ENCODE results near the gene ACKR3.

ACKR3 gene

DNA sequence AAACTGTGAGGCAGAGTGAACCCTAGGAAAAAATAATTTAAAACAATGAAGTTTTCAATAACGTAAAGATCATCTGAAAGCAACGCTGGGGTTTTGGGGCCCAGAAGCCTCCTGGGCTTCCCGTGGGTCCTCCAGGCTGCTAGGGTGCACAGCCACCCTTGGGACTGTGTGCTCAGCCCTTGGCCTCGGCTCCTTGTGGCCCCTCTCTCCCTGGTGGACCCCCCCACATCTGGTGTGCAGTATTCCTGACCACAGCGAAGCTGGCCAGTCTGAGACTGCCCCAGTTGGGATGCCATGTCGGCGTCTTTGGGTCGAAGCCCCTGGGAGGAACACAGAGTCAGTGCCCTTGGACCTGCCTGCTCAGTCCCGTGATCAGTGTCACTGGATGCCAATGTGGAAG lies 53.0 kb downstream of the ACKR3 start:
- no peak overlapping the region for H3K4me3 ChIP-seq (ENCODE audit: low read depth, low read length)
- DNase-seq (ENCODE audit: low read depth), result no peak

DNA sequence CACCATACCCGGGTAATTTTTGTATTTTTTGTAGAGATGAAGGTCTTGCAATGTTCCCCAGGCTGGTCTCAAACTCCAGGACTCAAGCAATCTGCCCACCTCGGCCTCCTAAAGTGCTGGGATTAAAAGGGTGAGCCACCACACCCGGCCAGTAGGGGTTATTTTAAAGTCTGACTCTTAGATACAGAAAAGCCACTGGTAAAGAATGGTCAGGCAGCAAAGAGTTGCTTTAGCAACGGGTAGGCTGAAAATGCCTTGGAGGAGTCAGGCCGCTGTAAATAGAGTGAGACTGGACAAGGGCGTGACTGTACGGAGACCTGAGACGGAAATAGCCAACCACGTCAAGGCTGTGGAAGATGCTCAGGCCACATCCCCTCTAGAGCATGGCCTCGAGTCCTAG lies 54.2 kb downstream of the ACKR3 start:
- DNase-seq (ENCODE audit: low read depth), result no peak

DNA sequence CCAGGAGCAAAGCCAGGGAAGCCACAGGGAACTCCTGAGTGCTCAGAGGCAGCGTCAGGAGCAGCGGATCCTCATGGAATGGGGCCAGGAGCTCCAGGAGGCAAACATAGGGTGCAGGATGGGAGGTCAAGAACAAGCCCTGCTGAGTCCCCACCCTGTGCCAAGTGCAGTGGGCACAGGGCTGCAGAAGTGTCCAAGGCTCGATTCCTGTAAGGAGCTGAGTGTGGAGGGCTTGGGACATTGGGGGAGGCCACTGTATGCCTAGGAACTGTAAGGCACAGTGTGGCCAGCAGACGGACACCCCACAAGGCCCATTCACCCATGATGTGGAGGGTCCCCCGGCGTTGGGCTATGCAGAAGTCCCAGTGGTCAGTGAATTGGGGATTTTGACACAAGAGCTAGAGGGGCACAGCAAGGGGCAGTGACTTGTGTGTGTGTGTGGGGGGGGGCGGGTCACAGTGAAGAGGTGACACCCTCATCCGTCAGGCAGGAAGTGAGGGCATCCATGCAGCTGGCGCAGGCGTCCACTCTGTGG lies 55.6 kb downstream of the ACKR3 start:
- DNase-seq (ENCODE audit: low read depth), result no peak
- H3K4me3 ChIP-seq (ENCODE audit: low read depth, low read length), result no peak overlapping the region

More for the DNA sequence above, 54.2 kb downstream of the ACKR3 start:
- H3K4me3 ChIP-seq (ENCODE audit: low read depth, low read length), result no peak overlapping the region

DNA sequence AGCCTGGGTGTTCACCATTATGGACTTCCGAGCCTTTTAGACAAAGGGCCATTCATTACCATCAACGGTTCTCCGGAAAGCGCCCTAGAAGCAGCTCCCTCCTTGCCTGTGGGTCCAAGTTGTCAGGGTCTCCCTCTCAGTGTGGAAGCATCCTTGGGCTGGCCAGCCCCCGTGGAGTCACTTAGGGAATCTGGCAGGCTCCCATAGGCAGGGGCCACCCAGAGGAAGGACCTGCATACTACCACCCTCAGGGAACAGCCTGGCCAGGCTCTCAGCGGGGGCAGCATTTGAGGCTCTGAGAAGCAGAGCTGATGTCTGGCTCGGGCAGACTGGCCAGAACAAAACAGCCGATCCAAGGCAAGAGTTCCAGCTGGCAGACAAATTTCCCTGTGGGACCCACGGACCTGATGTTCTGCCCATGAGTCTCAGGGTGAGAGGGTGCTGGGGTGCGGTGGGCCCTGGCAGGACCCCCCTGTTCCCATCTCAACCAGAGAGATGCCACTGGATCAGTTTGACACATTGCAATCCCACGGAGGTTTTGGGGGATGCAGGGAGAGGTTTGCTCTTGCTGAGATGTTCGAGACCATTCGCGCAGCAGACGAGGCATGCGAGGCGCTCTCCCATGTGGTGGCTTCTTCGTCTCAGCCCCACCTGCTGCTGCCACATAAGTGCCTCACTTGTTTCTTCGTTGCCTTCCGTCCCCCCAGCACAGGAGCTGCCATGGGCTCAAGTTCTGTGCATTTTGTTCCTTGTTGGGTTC lies 56.9 kb downstream of the ACKR3 start:
- no peak overlapping the region for H3K4me3 ChIP-seq (ENCODE audit: low read depth, low read length)
- no peak for DNase-seq (ENCODE audit: low read depth)

DNA sequence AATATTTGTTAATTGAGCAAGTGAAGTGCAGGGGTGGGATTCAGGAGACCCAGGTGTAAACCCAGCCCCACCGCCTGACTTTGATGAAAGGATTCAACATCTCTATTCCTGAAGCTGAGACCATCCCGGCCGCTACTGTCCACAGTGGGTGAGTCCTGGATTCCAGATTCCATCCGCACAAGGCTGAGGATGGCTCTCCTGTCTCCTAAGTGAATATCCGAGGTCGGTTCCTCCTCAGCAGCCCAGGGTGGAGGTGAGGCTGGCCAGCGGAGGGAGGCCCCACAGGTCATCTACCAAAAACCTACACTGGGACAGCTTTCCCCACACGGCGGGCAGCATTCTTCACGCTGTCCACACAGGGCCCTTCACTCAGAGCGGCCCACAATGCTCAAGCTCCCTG lies 57.6 kb downstream of the ACKR3 start:
- no peak for DNase-seq (ENCODE audit: low read depth)
- no peak overlapping the region for H3K4me3 ChIP-seq (ENCODE audit: low read depth, low read length)

DNA sequence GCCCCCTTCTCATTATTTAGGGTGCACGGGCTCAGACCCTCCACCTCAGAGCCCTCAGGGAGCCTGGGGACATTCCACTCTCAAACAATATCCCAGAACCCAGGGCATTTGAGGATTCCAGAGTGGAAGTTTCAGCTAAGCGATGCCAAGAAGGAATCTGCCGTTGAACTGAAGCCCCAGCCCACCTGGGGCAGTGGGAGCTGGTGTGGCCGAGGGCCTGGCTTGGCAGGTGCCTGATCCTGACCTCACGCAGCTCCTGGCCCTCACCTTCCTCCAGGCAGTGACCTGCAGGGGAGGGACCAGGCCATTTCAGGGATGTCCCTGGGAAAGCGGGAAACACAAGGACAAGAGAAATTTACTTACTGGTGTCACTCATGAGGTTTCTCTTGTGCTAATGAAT lies 58.2 kb downstream of the ACKR3 start:
- no peak for DNase-seq (ENCODE audit: low read depth)
- no peak overlapping the region for H3K4me3 ChIP-seq (ENCODE audit: low read depth, low read length)

DNA sequence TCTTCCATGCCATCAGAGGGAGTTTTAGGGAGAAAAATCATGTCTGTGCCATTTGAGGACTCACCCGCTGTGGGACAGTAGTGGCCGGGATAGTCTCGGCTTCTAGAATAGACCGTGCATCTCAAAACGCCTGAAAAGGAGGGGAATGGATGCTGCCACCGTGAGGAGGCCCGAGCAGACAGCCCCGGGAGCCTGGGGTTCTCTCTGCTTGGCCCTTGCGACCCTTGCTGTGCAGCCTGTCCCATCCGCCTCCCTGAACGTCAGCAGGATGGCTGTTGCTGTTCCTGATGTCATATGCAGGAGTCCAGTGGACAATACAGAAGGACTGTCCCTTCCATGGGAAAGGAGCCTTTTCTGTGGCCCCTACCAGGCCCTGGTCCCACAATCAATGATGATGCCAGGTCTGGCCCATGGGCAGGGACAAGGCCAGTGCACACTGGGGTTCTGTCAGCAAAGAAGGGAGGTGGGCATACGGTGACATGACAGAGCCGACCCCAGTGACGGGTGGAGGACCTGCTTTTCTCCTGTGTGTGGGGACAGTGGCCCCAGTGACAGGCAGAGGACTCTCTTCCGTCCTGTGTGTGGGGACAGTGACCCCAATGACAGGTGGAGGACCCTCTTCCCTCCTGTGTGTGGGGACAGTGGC lies 58.8 kb downstream of the ACKR3 start:
- no peak overlapping the region for H3K4me3 ChIP-seq (ENCODE audit: low read depth, low read length)
- DNase-seq (ENCODE audit: low read depth), result no peak

DNA sequence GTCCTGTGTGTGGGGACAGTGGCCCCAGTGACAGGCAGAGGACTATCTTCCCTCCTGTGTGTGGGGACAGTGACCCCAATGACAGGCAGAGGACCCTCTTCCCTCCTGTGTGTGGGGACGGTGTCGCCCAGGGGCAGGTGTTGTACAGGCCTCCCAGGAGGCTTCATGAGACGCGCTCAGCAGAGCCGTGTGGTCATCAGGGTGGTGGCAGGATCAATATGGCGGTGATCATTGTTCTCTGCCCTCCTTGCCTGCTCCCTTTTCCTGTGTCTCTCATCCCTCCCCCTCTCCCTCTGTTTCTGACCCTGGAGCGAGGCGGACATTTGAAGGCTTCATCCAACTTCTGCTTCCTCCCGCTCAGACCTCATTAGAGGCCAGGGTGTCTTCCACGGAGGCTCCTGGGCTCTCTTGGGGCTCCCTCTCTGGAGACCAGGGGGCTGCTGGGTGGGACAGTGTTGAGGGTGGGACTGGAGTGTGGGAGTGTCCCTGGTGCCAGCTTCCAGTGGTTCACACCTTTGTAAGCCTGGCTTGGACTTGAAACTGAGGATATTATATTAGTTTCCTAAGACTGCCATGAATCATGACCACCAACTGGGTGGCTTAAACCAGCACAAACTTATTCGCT lies 59.5 kb downstream of the ACKR3 start:
- DNase-seq (ENCODE audit: low read depth), result no peak
- H3K4me3 ChIP-seq (ENCODE audit: low read depth, low read length), result no peak overlapping the region

DNA sequence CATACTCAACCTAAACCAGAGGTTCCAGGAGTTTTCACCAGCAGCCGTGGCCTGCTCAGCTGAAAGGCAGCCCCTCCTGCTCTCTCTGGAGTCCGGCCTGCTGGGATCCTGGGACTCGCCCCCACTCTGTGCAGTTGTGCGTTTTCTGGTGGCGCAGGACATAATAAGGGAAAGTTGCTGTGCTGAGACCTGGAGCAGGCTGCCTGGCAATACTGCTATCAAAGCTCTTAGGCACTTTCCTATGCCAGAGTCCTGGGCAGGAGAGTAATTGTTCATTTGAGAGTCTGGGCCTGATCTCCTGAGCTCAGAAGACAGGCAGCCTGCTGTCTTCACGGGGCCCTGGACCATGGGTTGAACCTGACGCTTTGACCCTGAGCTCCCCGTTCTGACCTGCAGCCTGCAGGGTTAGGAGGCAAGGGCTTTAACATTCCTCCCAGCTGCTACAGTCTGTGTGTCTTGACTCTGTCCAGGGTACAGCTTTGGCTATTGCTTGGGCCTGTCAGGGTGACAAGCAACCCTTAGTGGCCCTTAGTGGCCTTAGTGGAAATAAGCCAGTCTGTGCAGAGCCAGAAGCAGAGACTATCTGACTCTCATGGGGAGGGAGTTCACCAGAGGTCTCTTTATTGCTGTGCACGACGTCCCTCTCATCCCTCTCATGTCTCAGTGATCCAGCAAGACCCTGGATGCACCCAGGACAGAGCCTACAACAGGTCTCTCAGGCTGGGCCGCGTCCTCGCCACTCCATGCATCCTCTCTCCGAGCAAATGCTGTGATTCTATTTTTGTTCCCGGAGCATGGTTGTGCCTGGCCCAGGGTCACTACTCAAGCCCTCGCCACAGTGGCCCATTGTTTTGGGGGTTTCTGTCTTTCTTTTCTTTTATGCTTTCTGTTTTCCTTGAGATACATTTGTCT lies 60.6 kb downstream of the ACKR3 start:
- no peak overlapping the region for H3K4me3 ChIP-seq (ENCODE audit: low read depth, low read length)
- DNase-seq (ENCODE audit: low read depth), result no peak

DNA sequence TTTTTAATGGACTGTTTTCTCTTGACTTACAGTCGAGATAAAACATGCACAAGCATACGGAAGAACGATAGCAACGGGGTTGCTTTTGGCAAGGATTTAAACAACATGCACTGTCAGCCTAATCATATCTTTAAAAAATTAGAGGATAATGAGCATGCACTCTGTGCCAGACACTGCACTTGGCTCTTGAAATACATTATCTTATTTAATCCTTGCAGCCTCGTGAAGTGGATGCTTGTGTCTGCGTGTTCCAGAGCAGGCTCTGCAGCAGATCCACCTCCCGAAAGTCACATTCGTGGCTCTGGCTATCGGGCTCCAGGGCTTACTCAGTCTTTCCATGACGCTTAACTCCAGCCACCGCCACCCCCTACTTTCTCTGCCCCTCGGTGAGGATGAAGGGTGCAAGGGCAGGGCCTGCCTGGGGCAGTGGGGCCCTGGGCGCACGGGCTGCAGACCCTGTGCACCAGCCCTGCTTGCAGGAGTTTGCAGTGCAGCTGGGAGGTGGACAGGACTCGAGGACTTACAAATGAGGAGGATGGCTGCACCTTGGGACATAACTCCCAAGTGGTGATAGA lies 61.7 kb downstream of the ACKR3 start:
- H3K4me3 ChIP-seq (ENCODE audit: low read depth, low read length), result no peak overlapping the region
- no peak for DNase-seq (ENCODE audit: low read depth)

DNA sequence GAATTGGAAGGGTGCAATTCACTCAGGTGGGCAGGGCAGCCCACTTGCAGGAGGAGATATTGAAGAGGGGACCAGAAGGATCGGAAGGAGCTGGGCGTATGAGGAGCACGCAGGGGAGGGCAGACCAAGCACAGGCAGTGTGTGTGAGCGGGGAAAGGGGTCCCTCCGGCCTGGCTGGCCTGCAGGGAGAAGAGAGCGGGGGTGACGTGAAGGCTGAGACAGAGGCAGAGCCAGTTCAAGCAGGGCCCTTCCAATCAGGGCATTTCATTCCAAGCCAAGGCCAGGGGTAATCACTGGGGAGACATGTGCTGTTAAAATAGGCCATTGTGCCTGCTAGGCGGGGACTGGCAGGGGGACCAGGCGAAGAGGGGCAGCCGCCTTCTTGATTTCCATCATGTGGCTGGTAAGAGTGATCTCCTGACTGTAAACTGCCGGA lies 62.2 kb downstream of the ACKR3 start:
- no peak for DNase-seq (ENCODE audit: low read depth)
- no peak overlapping the region for H3K4me3 ChIP-seq (ENCODE audit: low read depth, low read length)
